C4-2B (cell line): ENCODE data around the gene SPATA24.

ENCODE experiments used
- CTCF ChIP-seq: fragments of 450-650 bp; conservative IDR thresholded peaks from 2 replicates; pipeline ENCODE4 v1.5.1; 2017; ENCODE audit warnings: mild to moderate bottlenecking
- ZFX ChIP-seq: fragments of 450-650 bp; IDR thresholded peaks from 2 replicates; pipeline ENCODE4 v1.6.1; 2017

GRCh38 chr5:139360384-139360783, 43.5 kb downstream of the SPATA24 start:
- TF ChIP-seq CTCF (no peak), ZFX (no peak)
